ENCODE data around the gene PUM2.

PUM2 gene

GRCh38 chr2:20231598-20232026, 119.0 kb downstream of the PUM2 start:
- DNase-seq (ENCODE audit: low spot score), result no peak

- no peak for DNase-seq (ENCODE audit: low spot score)
Observed at GRCh38 chr2:20231159-20231558, 119.5 kb downstream of the PUM2 start.

- no peak for DNase-seq (ENCODE audit: low spot score)
Observed at GRCh38 chr2:20230114-20230425, 120.6 kb downstream of the PUM2 start.

- no peak for DNase-seq (ENCODE audit: low spot score)
Observed at GRCh38 chr2:20229322-20230113, 121.1 kb downstream of the PUM2 start.

GRCh38 chr2:20227894-20228505, 122.6 kb downstream of the PUM2 start:
- DNase-seq (ENCODE audit: low spot score), result no peak

- no peak for DNase-seq (ENCODE audit: low spot score)
Observed at GRCh38 chr2:20226152-20226545, 124.5 kb downstream of the PUM2 start.

GRCh38 chr2:20225294-20226151, 125.1 kb downstream of the PUM2 start:
- DNase-seq (ENCODE audit: low spot score), result no peak

- DNase-seq (ENCODE audit: low spot score), result peak; percentile 54
Observed at GRCh38 chr2:20224716-20225293, 125.8 kb downstream of the PUM2 start, which contains the start of gene SDC1. Gene SDC1 (minus strand): TSS chr2:20225130. CDS start chr2:20224867, 263 bp downstream.

- DNase-seq (ENCODE audit: low spot score), result no peak
Observed at GRCh38 chr2:20224164-20224715, 126.4 kb downstream of the PUM2 start.

- DNase-seq (ENCODE audit: low spot score), result peak; percentile 64
Observed at GRCh38 chr2:20223407-20224163, 127.1 kb downstream of the PUM2 start.

- no peak for DNase-seq (ENCODE audit: low spot score)
Observed at GRCh38 chr2:20222769-20223406, 127.8 kb downstream of the PUM2 start.

GRCh38 chr2:20222014-20222768, 128.5 kb downstream of the PUM2 start:
- DNase-seq (ENCODE audit: low spot score), result no peak

- peak; percentile 73 for DNase-seq (ENCODE audit: low spot score)
Observed at GRCh38 chr2:20221555-20221973, 129.1 kb downstream of the PUM2 start.

GRCh38 chr2:20220806-20221554, 129.7 kb downstream of the PUM2 start:
- no peak for DNase-seq (ENCODE audit: low spot score)

GRCh38 chr2:20219763-20220380, 130.8 kb downstream of the PUM2 start:
- no peak for DNase-seq (ENCODE audit: low spot score)

- no peak for DNase-seq (ENCODE audit: low spot score)
Observed at GRCh38 chr2:20218331-20219320, 132.0 kb downstream of the PUM2 start.
